HepG2 (cell line): Measurements from ENCODE around the gene PEX11G. TPM values are rescaled to one million over a fixed set of nuclear protein-coding genes. Genes with fewer than 3 reads are reported as not detected.

Experiments
- AGO1 ChIP-seq: fragments of 200-400 bp; formaldehyde crosslinking; IDR thresholded peaks from 2 replicates; pipeline ENCODE4 v1.6.1; 2017; ENCODE audit warnings: mild to moderate bottlenecking, low read depth, low read length, moderate library complexity; ENCODE audit not compliant: poor library complexity, severe bottlenecking
- AKAP8 ChIP-seq: sonication (generic); formaldehyde crosslinking; IDR thresholded peaks from 2 replicates; pipeline ENCODE4 v1.5.1; 2020; ENCODE audit warnings: mild to moderate bottlenecking, missing genetic modification reagents
- ARID2 ChIP-seq: sonication (generic); formaldehyde crosslinking; IDR thresholded peaks from 2 replicates; pipeline ENCODE4 v1.8.1; 2022; ENCODE audit warnings: mild to moderate bottlenecking, missing genetic modification reagents, borderline replicate concordance
- CBX5 ChIP-seq: sonication (generic); formaldehyde crosslinking; IDR thresholded peaks from 2 replicates; pipeline ENCODE4 v1.4.0; 2020; ENCODE audit warnings: missing genetic modification reagents, borderline replicate concordance
- CEBPB ChIP-seq: IDR thresholded peaks from 2 replicates; pipeline ENCODE4 v1.6.1; 2011; ENCODE audit warnings: low read depth, low read length, improper control_type of control experiment, borderline replicate concordance
- DZIP1 ChIP-seq: sonication (generic); formaldehyde crosslinking; IDR thresholded peaks from 2 replicates; pipeline ENCODE4 v1.5.0; 2020; ENCODE audit warnings: mild to moderate bottlenecking, missing genetic modification reagents
- GATAD1 ChIP-seq: IDR thresholded peaks from 2 replicates; pipeline ENCODE4 v1.6.1; 2016; ENCODE audit warnings: missing genetic modification reagents, missing compliant biosample characterization
- GTF3A ChIP-seq: sonication (generic); formaldehyde crosslinking; conservative IDR thresholded peaks from 2 replicates; pipeline ENCODE4 v1.4.0; 2020; ENCODE audit warnings: mild to moderate bottlenecking, missing genetic modification reagents
- HDAC6 ChIP-seq: fragments of 200-600 bp; sonication (generic); IDR thresholded peaks from 2 replicates; pipeline ENCODE4 v1.7.0; 2017; ENCODE audit warnings: mild to moderate bottlenecking, antibody characterized with exemption, low read length, low read depth
- HNF1B ChIP-seq: sonication (generic); formaldehyde crosslinking; IDR thresholded peaks from 2 replicates; pipeline ENCODE4 v1.5.1; 2020; ENCODE audit warnings: mild to moderate bottlenecking, moderate library complexity, missing genetic modification reagents
- KDM4B ChIP-seq: sonication (generic); formaldehyde crosslinking; IDR thresholded peaks from 2 replicates; pipeline ENCODE4 v1.4.0; 2020; ENCODE audit warnings: missing genetic modification reagents
- MNT ChIP-seq: fragments of 450-650 bp; IDR thresholded peaks from 2 replicates; pipeline ENCODE4 v1.6.1; 2016
- NFYB ChIP-seq: sonication (generic); formaldehyde crosslinking; IDR thresholded peaks from 2 replicates; pipeline ENCODE4 v1.4.0; 2020; ENCODE audit warnings: missing genetic modification reagents
- SIN3B ChIP-seq: fragments of 150-350 bp; IDR thresholded peaks from 2 replicates; pipeline ENCODE4 v1.6.1; 2014; ENCODE audit warnings: low read length
- SRSF1 ChIP-seq: fragments of 200-400 bp; formaldehyde crosslinking; optimal IDR thresholded peaks from 2 replicates; pipeline ENCODE3; 2017; ENCODE audit warnings: mild to moderate bottlenecking, low read depth, low read length, moderate library complexity
- XRCC5 ChIP-seq: fragments of 200-400 bp; formaldehyde crosslinking; optimal IDR thresholded peaks from 2 replicates; pipeline ENCODE3; 2017; ENCODE audit warnings: mild to moderate bottlenecking, low read length
- ZC3H4 ChIP-seq: sonication (generic); formaldehyde crosslinking; IDR thresholded peaks from 2 replicates; pipeline ENCODE4 v1.4.0; 2020; ENCODE audit warnings: missing genetic modification reagents, borderline replicate concordance
- ZNF333 ChIP-seq: sonication (generic); formaldehyde crosslinking; IDR thresholded peaks from 2 replicates; pipeline ENCODE4 v1.4.0; 2020; ENCODE audit warnings: mild to moderate bottlenecking, missing genetic modification reagents, borderline replicate concordance
- ZNF512B ChIP-seq: sonication (generic); formaldehyde crosslinking; IDR thresholded peaks from 2 replicates; pipeline ENCODE4 v1.5.1; 2020; ENCODE audit warnings: missing genetic modification reagents, mild to moderate bottlenecking, borderline replicate concordance
- ZNF530 ChIP-seq: sonication (generic); formaldehyde crosslinking; IDR thresholded peaks from 2 replicates; pipeline ENCODE4 v1.5.0; 2020; ENCODE audit warnings: low read depth, mild to moderate bottlenecking, missing genetic modification reagents
- ZNF709 ChIP-seq: sonication (generic); formaldehyde crosslinking; IDR thresholded peaks from 2 replicates; pipeline ENCODE4 v1.5.0; 2020; ENCODE audit warnings: mild to moderate bottlenecking, missing genetic modification reagents
- ZNF879 ChIP-seq: sonication (generic); formaldehyde crosslinking; IDR thresholded peaks from 2 replicates; pipeline ENCODE4 v1.8.1; 2023; ENCODE audit warnings: missing genetic modification reagents
- polyA plus RNA-seq, 8 experiments: library from polyadenylated mRNA; depleted of rRNA in 3 of 8; stranded (reverse) in 7 of 8; unstranded in 1 of 8; fragments of >200 nt; fragmentation: Illumina TruSeq in 4 of 8; extraction: Trizol in 4 of 8; gene quantifications; 2 replicates each; pipeline versions ENCODE4 v1.2.1 to v1.2.3, GENCODE V29; 2011 to 2016; ENCODE audit warnings: low read depth in 4 of 8, missing spikeins in 1 of 8, mixed read lengths in 1 of 8; ENCODE audit not compliant: insufficient read depth in 1 of 8
- total RNA-seq, 5 experiments: library from RNA; depleted of rRNA; stranded (reverse); fragments of >200 nt; fragmentation: Illumina TruSeq; extraction: Trizol; gene quantifications; 2 replicates each; pipeline ENCODE4 v1.2.3, GENCODE V29; 2016; ENCODE audit warnings: low read depth in 1 of 5

PEX11G gene
- total and polyA plus RNA-seq, 2 of the 13 experiments (the other 11 are each of a cell fraction or from before 2014, with no cell fraction given): not detected

- TF ChIP-seq ARID2 (CRISPR knock-in tag) (no peak), ZNF530 (no peak), ZC3H4 (CRISPR knock-in tag) (no peak), CBX5 (no peak), GATAD1 (no peak), KDM4B (CRISPR knock-in tag) (no peak), AKAP8 (CRISPR knock-in tag) (no peak), ZNF709 (CRISPR knock-in tag) (0 out of 2 replicates have a peak, but pooled peaks have one; percentile 2), GTF3A (CRISPR knock-in tag) (no peak), SRSF1 (no peak), MNT (no peak), DZIP1 (no peak), NFYB (CRISPR knock-in tag) (no peak), ZNF512B (CRISPR knock-in tag) (no peak), CEBPB (peak; percentile 40; the same call in 1 of the 2 replicates), ZNF879 (no peak), SIN3B (no peak), ZNF333 (CRISPR knock-in tag) (no peak), HNF1B (CRISPR knock-in tag) (no peak), AGO1 (no peak), XRCC5 (no peak), HDAC6 (no peak)
Observed at GRCh38 chr19:7522923-7523667, 34.3 kb upstream of the PEX11G start (continued).
